Endothelial cell of umbilical vein (primary cell): ENCODE results near the gene LENG9.

ENCODE experiments used
- CTCF ChIP-seq, 2 donors: IDR thresholded peaks; 1 replicate in 1 of 2; 2 replicates in 1 of 2; pipeline ENCODE4 v1.5.1; 2011; ENCODE audit warnings: low read length in 2 of 2, mild to moderate bottlenecking in 2 of 2, moderate library complexity in 2 of 2, control low read depth in 1 of 2, inconsistent platforms in 1 of 2, low read depth in 1 of 2; ENCODE audit not compliant: insufficient read depth in 1 of 2; ENCODE audit errors: extremely low read depth in 1 of 2
- GATA2 ChIP-seq: IDR thresholded peaks from 2 replicates; pipeline ENCODE4 v1.7.0; 2011; ENCODE audit warnings: low read depth, mild to moderate bottlenecking, moderate library complexity, mixed read lengths, low read length; ENCODE audit not compliant: insufficient read length, insufficient read depth
- POLR2A ChIP-seq: IDR thresholded peaks from 2 replicates; pipeline ENCODE4 v1.6.1; 2012; ENCODE audit warnings: low read depth, mild to moderate bottlenecking, control low read depth, low read length
- POLR2AphosphoS5 ChIP-seq: IDR thresholded peaks from 2 replicates; pipeline ENCODE4 v1.6.1; 2012; ENCODE audit warnings: low read depth, mild to moderate bottlenecking, control low read depth, low read length, moderate library complexity; ENCODE audit not compliant: insufficient read depth

DNA sequence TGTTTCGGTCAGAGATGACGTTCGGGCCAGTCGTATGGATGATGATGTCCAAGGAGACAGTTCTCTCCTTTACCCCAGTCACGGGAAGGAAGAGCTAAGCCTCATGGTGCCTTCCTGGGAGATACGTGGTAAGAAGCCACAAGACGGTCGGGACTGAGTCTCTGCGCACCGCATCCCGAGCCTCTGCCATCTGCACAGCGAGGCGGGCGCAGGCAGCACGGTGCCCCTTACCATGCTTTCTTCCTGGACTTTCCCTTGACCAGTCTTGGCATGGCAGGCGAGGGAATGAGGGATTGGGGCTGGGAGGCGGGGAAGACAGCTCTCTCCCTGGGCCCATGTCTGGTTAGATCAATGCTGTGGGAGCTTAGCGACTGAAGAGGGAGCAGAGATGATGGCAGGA lies 29.0 kb upstream of the LENG9 start:
- no peak for TF ChIP-seq POLR2A
- no peak for TF ChIP-seq CTCF (IDR thresholded peaks at IDR 0.05; ENCODE audit: extremely low read depth in 1 of 2, insufficient read depth in 1 of 2, low read depth in 1 of 2, low read length in 2 of 2)
- TF ChIP-seq GATA2 = no peak
- TF ChIP-seq POLR2AphosphoS5 = no peak
